AG04449 (cell line): ENCODE data around the gene PCSK2.

Source experiments
- CTCF ChIA-PET: fragments of 350-600 bp; formaldehyde crosslinking; extraction: SDS; loops from one replicate; lab custom pipeline; 2021; ENCODE audit warnings: antibody characterized with exemption; lab: Yijun Ruan, JAX
- POLR2A ChIA-PET: fragments of 400-600, 350-600 bp; formaldehyde crosslinking; extraction: SDS; loops from one replicate; lab custom pipeline; 2020; ENCODE audit warnings: antibody characterized with exemption, inconsistent platforms; lab: Yijun Ruan, JAX
- DNase-seq: peaks from one replicate; pipeline ENCODE4 v3.0.0-alpha.2; 2010; ENCODE audit warnings: low read depth, low spot score
- H3K4me3 ChIP-seq: 2 replicates; pipeline ENCODE4 v1.5.1; 2011; ENCODE audit warnings: low read depth, mild to moderate bottlenecking, control low read depth, low read length
- TF ChIP-seq, protein P1 (sequence below): IDR thresholded peaks from one replicate; pipeline ENCODE4 v1.5.1; 2011; ENCODE audit warnings: mild to moderate bottlenecking, moderate library complexity, low read length, control low read depth, inconsistent platforms; ENCODE audit not compliant: insufficient read depth; ENCODE audit errors: missing control alignments

PCSK2 gene

DNA sequence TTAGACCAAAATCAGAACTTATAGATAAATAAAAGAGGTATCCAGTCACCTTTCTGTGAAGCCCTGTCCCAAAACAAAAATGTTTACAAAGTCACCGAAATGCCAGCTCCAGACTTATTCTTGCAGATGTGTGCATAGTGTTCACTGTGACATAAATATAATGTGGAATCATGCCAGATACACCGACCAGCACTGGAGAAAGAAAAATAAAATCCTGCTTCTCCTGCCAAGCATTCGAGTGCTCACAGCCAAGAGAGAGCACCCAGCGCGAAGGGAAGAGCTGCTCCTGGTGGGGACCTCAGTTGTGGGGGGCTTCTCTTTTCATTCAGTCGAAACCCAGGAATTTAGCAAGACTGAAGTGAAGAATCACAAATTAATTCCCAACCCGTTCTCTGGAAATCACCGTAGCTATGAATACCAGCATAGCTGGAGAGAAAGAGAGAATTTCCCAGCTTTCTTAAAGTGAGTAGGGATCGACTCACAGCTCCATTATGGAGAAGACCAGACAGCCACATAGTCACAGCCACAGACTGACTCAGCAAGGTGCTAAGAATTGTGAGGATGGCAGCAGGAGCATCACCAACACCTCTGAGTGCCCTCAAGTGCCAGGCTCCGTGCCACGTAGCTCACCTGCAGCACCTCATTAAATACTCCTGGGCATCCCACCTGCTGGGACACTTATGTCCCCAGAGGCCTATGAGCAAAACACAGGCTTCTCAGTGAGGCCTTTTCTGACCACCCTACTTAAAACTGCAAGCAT, 271.2 kb downstream of the PCSK2 start:
- CTCF ChIA-PET: interaction anchor here (0.6 kb wide), 1 partner anchor 696 kb away, joined by 3 read pairs; no protein-coding TSS in a partner anchor
- POLR2A ChIA-PET: no interaction called here
- H3K4me3 ChIP-seq: no peak overlapping the region
- DNase-seq: no peak
- TF ChIP-seq, protein P1, sequence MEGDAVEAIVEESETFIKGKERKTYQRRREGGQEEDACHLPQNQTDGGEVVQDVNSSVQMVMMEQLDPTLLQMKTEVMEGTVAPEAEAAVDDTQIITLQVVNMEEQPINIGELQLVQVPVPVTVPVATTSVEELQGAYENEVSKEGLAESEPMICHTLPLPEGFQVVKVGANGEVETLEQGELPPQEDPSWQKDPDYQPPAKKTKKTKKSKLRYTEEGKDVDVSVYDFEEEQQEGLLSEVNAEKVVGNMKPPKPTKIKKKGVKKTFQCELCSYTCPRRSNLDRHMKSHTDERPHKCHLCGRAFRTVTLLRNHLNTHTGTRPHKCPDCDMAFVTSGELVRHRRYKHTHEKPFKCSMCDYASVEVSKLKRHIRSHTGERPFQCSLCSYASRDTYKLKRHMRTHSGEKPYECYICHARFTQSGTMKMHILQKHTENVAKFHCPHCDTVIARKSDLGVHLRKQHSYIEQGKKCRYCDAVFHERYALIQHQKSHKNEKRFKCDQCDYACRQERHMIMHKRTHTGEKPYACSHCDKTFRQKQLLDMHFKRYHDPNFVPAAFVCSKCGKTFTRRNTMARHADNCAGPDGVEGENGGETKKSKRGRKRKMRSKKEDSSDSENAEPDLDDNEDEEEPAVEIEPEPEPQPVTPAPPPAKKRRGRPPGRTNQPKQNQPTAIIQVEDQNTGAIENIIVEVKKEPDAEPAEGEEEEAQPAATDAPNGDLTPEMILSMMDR: no peak

DNA sequence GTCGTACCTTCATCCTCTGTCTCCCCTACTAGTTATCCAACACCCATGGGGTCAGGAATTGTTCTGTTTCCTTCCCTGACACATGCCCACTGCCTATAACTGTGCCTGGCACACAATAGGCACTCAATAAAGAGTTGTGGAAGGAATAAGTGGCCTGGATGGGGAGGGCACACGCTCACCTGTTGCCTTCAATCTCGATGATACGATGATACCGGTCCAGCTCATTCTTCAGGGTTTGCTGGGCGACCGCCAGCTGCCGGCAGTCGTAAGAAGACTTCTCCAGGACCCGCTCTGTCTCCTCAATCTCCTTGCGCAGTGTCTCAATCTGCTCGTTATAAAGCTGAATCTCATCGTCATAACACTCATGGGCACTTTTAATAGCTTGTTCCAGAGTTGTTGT, 271.8 kb downstream of the PCSK2 start:
- CTCF ChIA-PET: interaction anchor here (1.2 kb wide), 1 partner anchor 697 kb away, joined by 4 read pairs; no protein-coding TSS in a partner anchor
- no peak overlapping the region for H3K4me3 ChIP-seq
- no peak for DNase-seq
- TF ChIP-seq, protein P1: no peak
- POLR2A ChIA-PET: interaction anchor here (0.6 kb wide), 1 partner anchor 273 kb away, joined by 4 read pairs; no protein-coding TSS in a partner anchor

DNA sequence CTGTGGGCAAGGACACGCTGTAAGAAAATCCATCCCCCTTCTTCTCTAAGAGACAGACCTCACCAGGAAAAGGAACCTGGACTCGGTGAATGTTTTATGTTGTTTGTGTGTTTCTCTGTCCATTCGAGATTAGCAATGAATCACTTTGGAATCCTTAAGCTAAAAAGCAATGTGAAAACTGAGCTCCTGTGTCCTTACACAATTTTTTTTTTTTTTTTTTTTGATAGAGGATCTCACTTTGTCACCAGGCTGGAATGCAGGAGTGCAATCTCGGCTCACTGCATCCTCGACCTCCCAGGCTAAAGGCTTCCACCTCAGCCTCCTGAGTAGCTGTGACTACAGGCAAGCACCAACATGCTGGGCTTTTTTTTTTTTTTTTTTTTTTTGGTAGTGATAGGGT, 272.2 kb downstream of the PCSK2 start:
- H3K4me3 ChIP-seq: no peak overlapping the region
- POLR2A ChIA-PET: interaction anchor here (0.6 kb wide), 1 partner anchor 273 kb away, joined by 4 read pairs; no protein-coding TSS in a partner anchor
- DNase-seq: peak; percentile 5
- CTCF ChIA-PET: interaction anchor here (1.2 kb wide), 1 partner anchor 697 kb away, joined by 4 read pairs; no protein-coding TSS in a partner anchor
- TF ChIP-seq, protein P1: no peak

GRCh38 chr20:17500271-17500670, 273.4 kb downstream of the PCSK2 start:
- DNase-seq: no peak
- POLR2A ChIA-PET: no interaction called here
- no peak overlapping the region for H3K4me3 ChIP-seq
- TF ChIP-seq, protein P1: no peak
- CTCF ChIA-PET: interaction anchor here (1.1 to 1.7 kb wide), 3 partner anchors 31 to 439 kb away, joined by 3 to 5 read pairs (median 3); partner anchors contain the start of gene BFSP1

DNA sequence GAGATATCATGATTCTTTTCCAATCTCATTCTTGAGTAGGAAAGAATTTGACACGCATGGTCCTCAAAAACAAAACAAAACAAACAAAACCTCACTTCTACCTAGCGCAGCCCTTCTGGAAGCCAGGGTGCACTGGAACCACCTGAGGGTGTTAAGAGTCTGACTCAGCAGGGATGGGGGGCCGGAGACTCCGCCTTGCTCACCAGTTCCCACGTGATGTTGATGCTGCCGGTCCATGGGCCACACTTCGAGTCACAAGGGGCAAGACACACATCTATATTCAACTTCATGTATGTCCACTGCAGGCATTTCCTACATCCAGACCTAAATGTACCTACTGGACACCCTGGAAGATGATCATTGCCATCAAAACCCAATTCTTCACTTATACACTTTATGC, 274.0 kb downstream of the PCSK2 start:
- TF ChIP-seq, protein P1: no peak
- POLR2A ChIA-PET: no interaction called here
- no peak overlapping the region for H3K4me3 ChIP-seq
- DNase-seq: no peak
- CTCF ChIA-PET: interaction anchor here (0.6 to 1.7 kb wide), 5 partner anchors 30 to 1014 kb away, joined by 3 to 5 read pairs (median 3); partner anchors contain the start of gene BFSP1

- no peak for DNase-seq
- ChIA-PET CTCF (interaction anchor here (0.7 kb wide), 1 partner anchor 1013 kb away, joined by 3 read pairs; no protein-coding TSS in a partner anchor), POLR2A (no interaction called here)
- TF ChIP-seq, protein P1: no peak
- H3K4me3 ChIP-seq: no peak overlapping the region
These were observed 274.9 kb downstream of the PCSK2 start for GRCh38 chr20:17501701-17502100.
